Gastrocnemius medialis (tissue), 4 donors: ENCODE results near the gene NAV2. TPM values are rescaled to one million over a fixed set of nuclear protein-coding genes. Genes with fewer than 3 reads are reported as not detected.

Experiments
- ATAC-seq, 2 donors: fragments of 150-250 bp; one replicate each; pipeline ENCODE4 v1.9.1; 2016
- DNase-seq, 2 donors: peaks; one replicate each; pipeline ENCODE4 v3.0.0-alpha.2; 2019
- H3K27ac ChIP-seq, 4 donors: fragments of 200-600 bp; sonication (generic); 1 replicate in 1 of 4; 2 replicates in 3 of 4; pipeline ENCODE4 v1.5.1; 2016 to 2018; ENCODE audit warnings: mild to moderate bottlenecking in 2 of 4, moderate library complexity in 1 of 4
- H3K27me3 ChIP-seq, 3 donors: fragments of 200-600 bp; sonication (generic) in 2 of 3; 1 replicate in 1 of 3; 2 replicates in 2 of 3; pipeline versions ENCODE4 v1.5.1 to v1.6.0; 2016 to 2019; ENCODE audit warnings: mild to moderate bottlenecking in 1 of 3, moderate library complexity in 1 of 3
- H3K36me3 ChIP-seq, 2 donors: fragments of 200-600 bp; sonication (generic) in 1 of 2; one replicate each; pipeline ENCODE4 v1.5.1; 2017 to 2018
- H3K4me1 ChIP-seq, 2 donors: fragments of 200-600 bp; sonication (generic) in 1 of 2; one replicate each; pipeline ENCODE4 v1.5.1; 2016 to 2017; ENCODE audit warnings: mild to moderate bottlenecking in 2 of 2
- H3K4me3 ChIP-seq, 4 donors: fragments of 200-600 bp; sonication (generic) in 3 of 4; 1 replicate in 1 of 4; 2 replicates in 3 of 4; pipeline ENCODE4 v1.5.1; 2016 to 2019; ENCODE audit warnings: mild to moderate bottlenecking in 2 of 4
- H3K9me3 ChIP-seq, 3 donors: fragments of 200-600 bp; sonication (generic) in 2 of 3; 1 replicate in 1 of 3; 2 replicates in 2 of 3; pipeline ENCODE4 v1.5.1; 2016 to 2019
- CTCF ChIP-seq, 5 experiments: fragments of 450-650 bp in 3 of 5; fragments of 200-600 bp in 2 of 5; sonication (generic) in 2 of 5; IDR thresholded peaks in 4 of 5; conservative IDR thresholded peaks in 1 of 5; 1 replicate in 4 of 5; 2 replicates in 1 of 5; pipeline ENCODE4 v1.5.1; 2016 to 2019; ENCODE audit warnings: antibody characterized with exemption in 5 of 5, mild to moderate bottlenecking in 3 of 5, moderate library complexity in 3 of 5
- POLR2A ChIP-seq, 2 donors: fragments of 450-650 bp; IDR thresholded peaks; one replicate each; pipeline ENCODE4 v1.6.1; 2017; ENCODE audit warnings: antibody characterized with exemption in 2 of 2, mild to moderate bottlenecking in 2 of 2, moderate library complexity in 2 of 2
- in situ Hi-C, 4 donors: fragments of 200-750 bp; cut with MboI; loops; one replicate each; pipeline versions ENCODE4 v1.15.0 to v1.8.0; 2017; ENCODE audit warnings: low sequenced_read_pairs in 4 of 4
- intact Hi-C: fragments of 100-400 bp; cut with DNase I; formaldehyde crosslinking; loops from one replicate; pipeline ENCODE4 v1.15.1; 2023; ENCODE audit warnings: low total_unique reads
- total RNA-seq, 4 donors: library from RNA; depleted of rRNA; stranded (reverse); fragments of >200 nt; gene quantifications; one replicate each; pipeline versions ENCODE4 v1.1.0 to v1.2.3, GENCODE V29; 2016

The NAV2 gene
- total RNA-seq, 4 donors from 2014 or later: 3.2 to 7.7 (median 5.5) TPM

GRCh38 chr11:20084921-20085814 is 372.5 kb downstream of the NAV2 start:
- no peaks in the 10 kb centered on the region for H3K27me3 ChIP-seq
- intact Hi-C loops (no loop called here), in situ Hi-C loops (no loop called here)
- peaks cover 0 to 8% of the 10 kb centered on the region in 2 donors for H3K36me3 ChIP-seq
- DNase-seq (no peak), ATAC-seq (peak in 1 of 2 donors; percentile 24)
- H3K4me1 ChIP-seq: peaks cover 0 to 4% of the 10 kb centered on the region in 2 donors
- H3K9me3 ChIP-seq: no peaks in the 10 kb centered on the region
- TF ChIP-seq CTCF (IDR thresholded peaks at IDR 0.05 in 4 of 5, conservative IDR thresholded peaks at IDR 0.05 in 1 of 5): no peak
- no peak for TF ChIP-seq POLR2A (IDR thresholded peaks at IDR 0.05)
- H3K27ac ChIP-seq: no peak overlapping the region
- no peak overlapping the region for H3K4me3 ChIP-seq

- ATAC-seq (no peak), DNase-seq (no peak)
- Histone ChIP-seq H3K4me1 (peaks cover 0 to 4% of the 10 kb centered on the region in 2 donors), H3K4me3 (no peak overlapping the region), H3K9me3 (no peaks in the 10 kb centered on the region), H3K27ac (no peak overlapping the region), H3K36me3 (peaks cover 0 to 8% of the 10 kb centered on the region in 2 donors), H3K27me3 (no peaks in the 10 kb centered on the region)
- in situ Hi-C loops (no loop called here), intact Hi-C loops (no loop called here)
- no peak for TF ChIP-seq CTCF (IDR thresholded peaks at IDR 0.05 in 4 of 5, conservative IDR thresholded peaks at IDR 0.05 in 1 of 5)
- no peak for TF ChIP-seq POLR2A (IDR thresholded peaks at IDR 0.05)
Measured at GRCh38 chr11:20085918-20086317, 373.3 kb downstream of the NAV2 start.

GRCh38 chr11:20087118-20087521 is 374.5 kb downstream of the NAV2 start:
- no peak for DNase-seq
- Histone ChIP-seq H3K36me3 (peaks cover 0 to 8% of the 10 kb centered on the region in 2 donors), H3K27ac (no peak overlapping the region), H3K4me1 (peaks cover 0 to 4% of the 10 kb centered on the region in 2 donors), H3K4me3 (no peak overlapping the region), H3K27me3 (no peaks in the 10 kb centered on the region), H3K9me3 (no peaks in the 10 kb centered on the region)
- in situ Hi-C loops (no loop called here), intact Hi-C loops (no loop called here)
- TF ChIP-seq CTCF (IDR thresholded peaks at IDR 0.05 in 4 of 5, conservative IDR thresholded peaks at IDR 0.05 in 1 of 5) (no peak), POLR2A (IDR thresholded peaks at IDR 0.05) (no peak)
- no peak for ATAC-seq

- in situ Hi-C loops: no loop called here
- Histone ChIP-seq H3K9me3 (no peaks in the 10 kb centered on the region), H3K36me3 (no peaks in the 10 kb centered on the region), H3K27ac (peak overlapping the region in 1 of 4 donors; percentile 60), H3K4me1 (peaks cover 0 to 4% of the 10 kb centered on the region in 2 donors), H3K4me3 (no peak overlapping the region), H3K27me3 (no peaks in the 10 kb centered on the region)
- intact Hi-C loops: no loop called here
- ATAC-seq (peak; percentile 71 to 88), DNase-seq (peak in 1 of 2 donors; percentile 37)
- TF ChIP-seq CTCF (IDR thresholded peaks at IDR 0.05 in 4 of 5, conservative IDR thresholded peaks at IDR 0.05 in 1 of 5) (no peak), POLR2A (IDR thresholded peaks at IDR 0.05) (no peak)
Measured at GRCh38 chr11:20088397-20089225, 376.0 kb downstream of the NAV2 start.
